Measurements from ENCODE around the gene ACSL1.
A peak's percentile ranks its signal among the peaks of the same experiment; 100 is the strongest.

ACSL1 gene

GRCh38 chr4:184811526-184812198, 14.1 kb downstream of the ACSL1 start:
- no peak for DNase-seq (ENCODE audit: low read depth in 2 of 2)

DNA sequence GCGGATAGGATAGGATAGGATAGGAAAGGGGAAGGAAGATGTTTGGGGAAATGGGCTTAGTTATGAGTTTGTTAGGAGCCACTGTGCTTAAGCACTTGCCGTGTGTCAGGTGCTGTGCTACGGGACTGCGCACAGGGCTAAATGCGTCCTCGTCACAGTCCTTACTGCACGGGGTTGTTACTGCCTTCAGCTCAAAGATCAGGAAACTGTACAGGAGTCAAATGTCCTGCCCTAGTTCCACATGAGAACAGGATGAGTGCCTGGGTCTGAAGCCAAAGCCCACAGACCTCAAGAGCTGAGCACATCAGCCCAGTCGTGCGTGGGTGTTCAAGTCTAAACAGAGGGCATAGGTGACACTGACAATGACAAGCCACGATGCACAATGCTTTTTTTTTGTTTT, 15.0 kb downstream of the ACSL1 start:
- no peak for DNase-seq (ENCODE audit: low read depth in 2 of 2)

DNA sequence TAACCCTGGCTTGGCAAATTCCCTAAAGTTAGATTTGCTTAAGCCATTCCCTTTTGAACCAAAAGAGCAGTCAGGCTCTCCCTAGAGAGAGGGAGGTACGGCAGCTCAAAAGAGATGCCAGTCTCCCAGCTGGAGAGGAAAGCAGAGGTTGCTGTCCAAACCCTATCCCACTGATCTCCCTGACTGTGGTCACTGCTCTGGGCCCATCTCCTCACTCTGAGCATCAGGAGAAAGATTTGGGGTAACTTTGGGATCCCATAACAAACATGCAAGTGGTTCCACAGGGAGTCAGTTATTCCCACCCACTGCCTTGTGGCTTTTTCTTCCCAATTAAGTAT, 17.1 kb downstream of the ACSL1 start:
- DNase-seq (ENCODE audit: low read depth in 2 of 2) = no peak

- no peak for DNase-seq (ENCODE audit: low read depth in 2 of 2)
Observed at GRCh38 chr4:184807797-184808712, 17.7 kb downstream of the ACSL1 start.

DNA sequence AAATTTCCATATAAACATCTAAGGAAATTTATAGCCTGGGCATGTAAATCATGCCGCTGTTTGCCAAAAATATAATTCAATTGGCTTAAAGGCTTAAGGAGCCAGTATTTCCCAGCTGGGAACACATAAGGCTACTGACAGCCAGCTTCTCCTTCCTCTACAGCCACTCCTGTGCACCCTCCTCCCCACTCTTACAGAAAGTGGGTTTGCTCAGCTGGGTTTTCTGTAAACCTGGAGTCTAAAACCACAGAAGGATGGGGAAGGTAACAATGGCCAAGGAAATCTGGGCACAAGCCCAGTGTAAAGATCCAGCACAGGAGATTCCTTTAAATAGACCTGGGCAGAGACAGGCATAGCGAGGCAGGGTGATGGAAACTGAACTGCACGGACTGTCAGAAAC, 18.5 kb downstream of the ACSL1 start:
- no peak for DNase-seq (ENCODE audit: low read depth in 2 of 2)

DNA sequence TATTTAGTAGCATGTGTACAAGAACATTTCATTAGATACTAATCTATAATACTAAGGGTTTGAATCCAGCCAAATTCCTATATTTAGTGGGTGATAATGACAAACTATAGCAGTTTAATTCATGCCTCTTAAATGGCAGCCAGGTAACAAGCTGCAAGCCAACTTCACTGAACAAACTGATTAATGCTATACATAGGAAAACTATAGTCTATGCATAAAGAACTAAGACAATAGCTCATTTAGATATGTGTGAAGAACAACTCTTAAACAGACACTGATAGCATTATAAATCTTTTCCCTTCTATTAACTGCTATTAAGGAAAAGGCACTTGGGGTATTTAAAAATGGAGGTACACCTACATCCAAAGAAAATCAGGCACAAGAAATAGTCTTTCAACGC, 19.1 kb downstream of the ACSL1 start:
- no peak for DNase-seq (ENCODE audit: low read depth in 2 of 2)

- DNase-seq (ENCODE audit: low read depth in 2 of 2) = no peak
Observed at GRCh38 chr4:184806229-184806550, 19.6 kb downstream of the ACSL1 start.

- no peak for DNase-seq (ENCODE audit: low read depth in 2 of 2)
Observed at GRCh38 chr4:184805462-184806228, 20.1 kb downstream of the ACSL1 start.

DNA sequence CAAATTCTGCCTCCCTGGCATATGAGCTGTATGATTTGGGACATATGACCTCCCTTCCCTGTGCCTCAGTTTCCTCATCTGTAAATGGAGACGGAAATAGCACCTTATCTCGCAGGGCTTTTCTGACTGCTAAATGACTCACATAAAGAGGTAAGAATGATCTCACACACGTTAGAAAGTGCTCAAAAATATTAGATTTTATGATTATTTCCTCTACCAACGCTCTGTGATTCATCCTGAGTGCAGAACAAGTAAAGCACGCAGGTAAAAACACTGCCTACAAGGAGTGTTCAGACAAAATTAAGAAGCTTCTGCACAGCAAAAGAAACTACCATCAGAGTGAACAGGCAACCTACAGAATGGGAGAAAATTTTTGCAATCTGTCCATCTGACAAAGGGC, 21.1 kb downstream of the ACSL1 start:
- DNase-seq (ENCODE audit: low read depth in 2 of 2) = no peak

- no peak for DNase-seq (ENCODE audit: low read depth in 2 of 2)
Observed at GRCh38 chr4:184803874-184804273, 21.9 kb downstream of the ACSL1 start.

DNA sequence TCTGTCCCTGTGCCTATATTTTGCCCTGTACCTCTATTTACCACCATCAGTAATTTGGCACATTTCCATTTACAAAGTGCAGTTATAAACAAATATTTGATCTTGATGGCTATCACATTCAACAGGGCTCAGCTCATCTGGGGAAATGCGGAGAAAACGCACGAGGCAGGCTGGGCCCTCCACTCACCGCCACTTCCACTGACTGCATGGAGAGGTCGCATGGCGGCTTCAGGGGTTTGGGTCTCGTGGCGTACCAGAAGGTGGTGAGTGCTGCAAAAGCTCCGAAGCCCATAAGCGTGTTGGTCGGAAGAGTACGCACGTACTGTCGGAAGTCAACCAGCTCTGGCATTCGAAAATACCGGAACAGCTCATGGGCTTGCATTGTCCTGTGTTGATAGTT, 22.6 kb downstream of the ACSL1 start:
- DNase-seq (ENCODE audit: low read depth in 2 of 2) = no peak

DNA sequence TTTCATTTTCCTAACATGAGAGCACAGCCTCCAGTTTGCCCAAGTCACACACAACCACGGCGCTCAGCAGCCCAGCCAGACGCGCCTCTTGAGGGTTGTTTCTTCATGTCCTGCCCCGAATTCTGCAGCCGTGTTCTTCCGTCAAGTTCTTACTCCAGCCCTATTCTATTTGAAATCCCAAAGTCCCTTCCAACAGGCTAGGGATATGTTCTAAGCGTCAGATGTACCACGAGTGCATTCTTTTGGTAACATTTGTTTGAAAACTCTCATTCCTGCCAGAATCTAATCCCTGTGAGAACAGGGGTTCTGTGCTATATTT, 23.1 kb downstream of the ACSL1 start:
- no peak for DNase-seq (ENCODE audit: low read depth in 2 of 2)

- no peak for DNase-seq (ENCODE audit: low read depth in 2 of 2)
Observed at GRCh38 chr4:184801781-184802696, 23.7 kb downstream of the ACSL1 start.

DNA sequence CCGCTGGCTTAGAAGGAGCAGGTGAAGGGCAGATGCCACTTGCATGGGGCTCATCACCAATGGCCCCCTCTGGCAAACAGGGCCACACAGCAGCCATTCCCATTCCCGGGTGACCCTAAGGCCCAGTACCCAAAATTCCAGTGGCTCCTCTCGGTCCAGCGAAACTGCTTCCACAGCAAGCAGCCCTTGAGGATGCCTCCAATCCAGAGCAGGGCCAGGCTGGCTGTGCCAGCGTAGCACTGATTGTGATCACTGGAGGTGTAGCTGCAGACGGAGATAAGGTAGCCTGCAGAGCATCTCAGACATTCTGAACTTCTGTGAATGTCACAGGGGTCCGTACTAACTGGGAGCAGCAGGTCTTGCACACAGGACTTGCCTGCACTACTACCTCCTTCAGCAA, 27.3 kb downstream of the ACSL1 start:
- no peak for DNase-seq (ENCODE audit: low read depth in 2 of 2)

- no peak for DNase-seq (ENCODE audit: low read depth in 2 of 2)
Observed at GRCh38 chr4:184796906-184797305, 28.9 kb downstream of the ACSL1 start.

DNA sequence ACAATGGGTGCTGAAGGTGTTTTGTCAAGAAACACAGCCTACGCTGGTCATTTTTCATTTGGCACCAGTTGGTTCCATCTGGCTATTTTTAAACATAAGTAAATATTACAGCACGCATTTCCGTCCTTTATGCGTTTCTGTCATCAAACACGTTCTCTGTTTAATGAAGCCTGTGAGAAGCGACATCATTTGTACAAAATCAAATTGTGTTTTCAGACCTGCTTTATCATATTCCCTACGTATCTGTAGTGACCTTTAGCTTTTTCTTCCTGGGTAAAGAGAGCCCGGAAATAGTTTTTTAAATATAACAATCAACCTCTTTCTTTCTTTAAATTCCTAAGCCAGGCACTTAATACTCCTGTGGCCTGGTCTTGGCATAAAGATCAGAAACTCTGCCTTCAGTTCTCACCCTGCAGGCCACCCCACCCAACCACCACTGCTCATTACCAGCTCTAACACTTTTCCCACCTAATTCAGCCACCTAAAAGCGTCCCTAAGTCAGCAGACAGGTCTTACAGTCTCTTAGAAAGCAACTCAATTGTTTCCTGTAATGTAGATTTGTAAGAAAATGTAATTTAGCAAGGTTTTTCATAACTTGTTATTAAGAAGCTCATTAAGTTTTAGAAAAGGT, 30.4 kb downstream of the ACSL1 start:
- DNase-seq (ENCODE audit: low read depth in 2 of 2) = no peak

GRCh38 chr4:184794470-184794869, 31.3 kb downstream of the ACSL1 start:
- no peak for DNase-seq (ENCODE audit: low read depth in 2 of 2)

DNA sequence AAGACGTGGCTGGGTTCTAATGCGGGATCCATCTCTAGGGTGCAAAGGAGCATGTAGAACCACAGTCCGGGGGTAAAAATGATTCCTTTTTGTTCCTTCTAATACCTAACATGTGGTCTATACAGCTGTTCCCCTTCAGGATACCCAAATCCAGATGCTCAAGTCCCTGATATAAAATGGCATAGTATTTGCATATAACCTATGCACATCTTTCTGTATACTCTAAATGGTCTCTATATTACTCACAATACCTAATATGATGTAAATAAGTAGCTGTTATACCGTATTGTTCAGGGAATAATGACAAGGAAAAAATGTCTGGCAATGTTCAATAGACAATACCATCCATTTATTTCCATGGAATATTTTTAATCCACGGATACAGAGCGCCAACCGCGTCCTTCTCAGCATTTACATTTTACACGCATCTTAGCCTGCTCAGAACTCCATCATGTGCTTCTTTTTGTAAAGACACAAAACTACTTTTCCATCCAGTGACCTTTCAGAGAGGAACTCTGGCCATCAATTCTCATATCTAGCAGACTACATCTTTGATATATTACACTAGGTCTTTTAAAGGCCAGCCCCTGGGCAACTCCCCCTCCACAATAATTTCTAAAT, 31.9 kb downstream of the ACSL1 start:
- DNase-seq (ENCODE audit: low read depth in 2 of 2) = no peak

DNA sequence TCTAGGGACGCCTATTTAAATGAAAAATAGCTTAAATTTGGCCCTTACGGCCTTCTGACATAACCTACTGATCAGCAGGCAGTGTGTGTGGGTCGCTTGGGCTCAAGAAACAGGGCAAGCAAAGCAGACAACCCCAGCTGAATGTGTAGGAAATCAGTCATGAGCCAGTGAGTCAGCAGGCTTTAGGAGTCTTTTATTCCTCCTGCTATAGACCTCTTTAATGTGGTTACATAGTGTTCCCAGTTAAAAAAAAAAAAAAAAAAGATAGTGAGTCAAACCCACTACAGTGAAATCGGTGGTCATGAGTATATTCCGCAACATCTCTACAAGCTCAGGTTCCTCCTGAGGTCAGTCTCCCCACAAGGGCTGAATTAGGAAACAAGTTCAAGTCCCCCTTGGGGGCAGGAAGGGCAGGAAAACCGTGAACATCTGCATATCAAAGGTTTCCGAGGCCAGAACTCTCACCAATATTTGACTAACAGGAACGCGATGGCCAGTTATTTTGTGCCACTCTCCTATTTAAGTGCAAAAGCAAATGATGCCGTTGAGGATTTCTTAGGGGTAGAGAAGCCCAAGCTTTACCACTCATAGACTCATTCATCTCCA, 32.7 kb downstream of the ACSL1 start:
- peak; percentile 25 to 36 for DNase-seq (ENCODE audit: low read depth in 2 of 2)

GRCh38 chr4:184792334-184792733, 33.4 kb downstream of the ACSL1 start:
- DNase-seq (ENCODE audit: low read depth in 2 of 2) = no peak

- DNase-seq (ENCODE audit: low read depth in 2 of 2) = no peak
Observed at GRCh38 chr4:184790826-184791225, 34.9 kb downstream of the ACSL1 start.

All from activated CD4-positive, alpha-beta T cell treated with anti-CD3 and anti-CD28 coated beads for 24 hours (primary cell).